H7 (cell line): ENCODE measurements around the gene SRPRA. TPM values are rescaled to one million over a fixed set of nuclear protein-coding genes. Genes with fewer than 3 reads are reported as not detected.

ENCODE experiments used
- DNase-seq: peaks from one replicate; pipeline ENCODE4 v3.0.0; 2012
- H3K27me3 ChIP-seq: 2 replicates; pipeline ENCODE4 v1.6.0; 2011; ENCODE audit warnings: mild to moderate bottlenecking, low read length; ENCODE audit not compliant: control insufficient read depth, insufficient read depth
- H3K36me3 ChIP-seq: replicated peaks from 2 replicates; pipeline ENCODE4 v1.5.1; 2011; ENCODE audit warnings: low read length; ENCODE audit not compliant: control insufficient read depth, insufficient read depth
- H3K4me3 ChIP-seq: 2 replicates; pipeline ENCODE4 v1.5.1; 2011; ENCODE audit warnings: low read depth, mild to moderate bottlenecking, control low read depth, low read length, moderate library complexity; ENCODE audit not compliant: insufficient read depth
- total RNA-seq: library from RNA; depleted of rRNA; stranded (reverse); fragments of >200 nt; shearing (Covaris generic); gene quantifications from 2 replicates; pipeline ENCODE4 v1.2.3, GENCODE V29; 2014

Gene SRPRA
- total RNA-seq, 1 experiment from 2014 or later, result 72.7 TPM

GRCh38 chr11:126304457-126305075 is 35.9 kb upstream of the SRPRA start:
- no peaks in the 10 kb centered on the region; the same call in 1 of the 2 replicates for H3K36me3 ChIP-seq
- DNase-seq, result no peak
- peak overlapping the region; percentile 65 for H3K4me3 ChIP-seq
- H3K27me3 ChIP-seq, result no peaks in the 10 kb centered on the region

GRCh38 chr11:126303623-126304456 is 35.1 kb upstream of the SRPRA start, which contains the start of gene DCPS:
Gene DCPS (plus strand): TSS chr11:126304060. CDS start chr11:126304081, 21 bp downstream.
- peak within 1 kb of the TSS; percentile 65 for H3K4me3 ChIP-seq
- H3K36me3 ChIP-seq, result no peaks in the 10 kb centered on the region; the same call in 1 of the 2 replicates
- peak; percentile 99 for DNase-seq
- no peaks in the 10 kb centered on the region for H3K27me3 ChIP-seq

- no peak for DNase-seq
- Histone ChIP-seq H3K4me3 (no peak overlapping the region), H3K27me3 (no peaks in the 10 kb centered on the region), H3K36me3 (peaks cover 6% of the 10 kb centered on the region)
These were observed 28.3 kb upstream of the SRPRA start for GRCh38 chr11:126297004-126297403.

GRCh38 chr11:126293726-126294125 is 25.0 kb upstream of the SRPRA start:
- H3K36me3 ChIP-seq, result peaks cover 6% of the 10 kb centered on the region
- no peak for DNase-seq
- H3K4me3 ChIP-seq, result no peak overlapping the region
- H3K27me3 ChIP-seq, result no peaks in the 10 kb centered on the region

- H3K4me3 ChIP-seq, result no peak overlapping the region
- DNase-seq, result no peak
- H3K27me3 ChIP-seq, result no peaks in the 10 kb centered on the region
- peaks cover 6% of the 10 kb centered on the region for H3K36me3 ChIP-seq
These were observed 22.2 kb upstream of the SRPRA start for GRCh38 chr11:126290887-126291286.

- Histone ChIP-seq H3K27me3 (peaks cover 2% of the 10 kb centered on the region; the same call in 1 of the 2 replicates), H3K36me3 (peaks cover 1% of the 10 kb centered on the region; the same call in 1 of the 2 replicates), H3K4me3 (no peak overlapping the region)
- DNase-seq, result no peak
These were observed 19.5 kb upstream of the SRPRA start for GRCh38 chr11:126288237-126288636.

GRCh38 chr11:126284829-126285228 is 16.1 kb upstream of the SRPRA start:
- peaks cover 9% of the 10 kb centered on the region for H3K27me3 ChIP-seq
- no peaks in the 10 kb centered on the region for H3K36me3 ChIP-seq
- no peak overlapping the region for H3K4me3 ChIP-seq
- DNase-seq, result no peak

GRCh38 chr11:126282736-126283591 is 14.3 kb upstream of the SRPRA start, which contains the start of gene TIRAP:
Gene TIRAP (plus strand): TSS chr11:126283093. CDS start chr11:126290895, 7,802 bp downstream.
- peak; percentile 85 for DNase-seq
- H3K27me3 ChIP-seq, result peaks cover 9% of the 10 kb centered on the region

GRCh38 chr11:126282361-126282735 is 13.7 kb upstream of the SRPRA start:
- Histone ChIP-seq H3K36me3 (peaks cover 4% of the 10 kb centered on the region), H3K4me3 (peak overlapping the region; percentile 72), H3K27me3 (peaks cover 9% of the 10 kb centered on the region)
- DNase-seq, result peak; percentile 82

More at GRCh38 chr11:126282736-126283591, 14.3 kb upstream of the SRPRA start, which contains the start of gene TIRAP:
- Histone ChIP-seq H3K4me3 (peak within 1 kb of the TSS; percentile 72), H3K36me3 (no peaks in the 10 kb centered on the region)

GRCh38 chr11:126281666-126282175 is 13.0 kb upstream of the SRPRA start:
- Histone ChIP-seq H3K4me3 (no peak overlapping the region), H3K27me3 (peaks cover 9% of the 10 kb centered on the region), H3K36me3 (peaks cover 4% of the 10 kb centered on the region)
- DNase-seq, result no peak

- Histone ChIP-seq H3K36me3 (peaks cover 4% of the 10 kb centered on the region), H3K4me3 (no peak overlapping the region), H3K27me3 (peaks cover 9% of the 10 kb centered on the region)
- no peak for DNase-seq
These were observed 12.6 kb upstream of the SRPRA start for GRCh38 chr11:126281245-126281644.

GRCh38 chr11:126280595-126280994 is 11.9 kb upstream of the SRPRA start:
- Histone ChIP-seq H3K36me3 (peaks cover 9% of the 10 kb centered on the region), H3K27me3 (peaks cover 9% of the 10 kb centered on the region), H3K4me3 (no peak overlapping the region)
- DNase-seq, result no peak

- no peak for DNase-seq
- no peak overlapping the region for H3K4me3 ChIP-seq
- H3K27me3 ChIP-seq, result peaks cover 9% of the 10 kb centered on the region
- H3K36me3 ChIP-seq, result peaks cover 20% of the 10 kb centered on the region
These were observed 10.5 kb upstream of the SRPRA start for GRCh38 chr11:126279191-126279590.

- Histone ChIP-seq H3K27me3 (peaks cover 6% of the 10 kb centered on the region), H3K36me3 (peaks cover 32% of the 10 kb centered on the region), H3K4me3 (no peak overlapping the region)
- DNase-seq, result no peak
These were observed 9.1 kb upstream of the SRPRA start for GRCh38 chr11:126277780-126278179.
